B cell (primary cell): ENCODE results near the gene LGALS3. TPM values are rescaled to one million over a fixed set of nuclear protein-coding genes. Genes with fewer than 3 reads are reported as not detected.

Experiments
- ATAC-seq: fragments of 200-7000 bp; cut with Tn5 transposase; one replicate; pipeline ENCODE4 v1.10.0; 2021; ENCODE audit warnings: low read depth, mild to moderate bottlenecking, moderate number of reproducible peaks, moderate library complexity
- CTCF ChIA-PET: fragments of 350-600 bp; sonication (Branson Sonifier 250); formaldehyde crosslinking; loops from one replicate; lab custom pipeline; 2021; ENCODE audit warnings: antibody characterized with exemption, inconsistent platforms; lab: Charles Lee
- POLR2A ChIA-PET: fragments of 350-600 bp; sonication (Branson Sonifier 250); formaldehyde crosslinking; loops from one replicate; lab custom pipeline; 2021; ENCODE audit warnings: antibody characterized with exemption; lab: Charles Lee
- DNase-seq: peaks from one replicate; pipeline ENCODE4 v3.0.0; 2013
- H2AFZ ChIP-seq: 2 replicates; pipeline ENCODE4 v1.6.1; 2012; ENCODE audit warnings: mild to moderate bottlenecking, low read depth, low read length; ENCODE audit not compliant: insufficient read depth, poor library complexity, severe bottlenecking
- H3K27ac ChIP-seq, 2 donors: 1 replicate in 1 of 2; 2 replicates in 1 of 2; pipeline ENCODE4 v1.5.1; 2012 to 2013; ENCODE audit warnings: low read length in 2 of 2, mild to moderate bottlenecking in 2 of 2, moderate library complexity in 1 of 2
- H3K27me3 ChIP-seq, 4 experiments: fragments of 200-600 bp in 1 of 4; sonication (generic) in 1 of 4; replicated peaks in 1 of 4; 1 replicate in 2 of 4; 2 replicates in 2 of 4; pipeline versions ENCODE4 v1.6.1 to v1.7.0; 2013 to 2016; ENCODE audit warnings: low read length in 3 of 4, mild to moderate bottlenecking in 2 of 4, mixed read lengths in 1 of 4, moderate library complexity in 1 of 4; ENCODE audit not compliant: insufficient read depth in 4 of 4, control insufficient read depth in 3 of 4; ENCODE audit errors: control extremely low read depth in 1 of 4
- H3K36me3 ChIP-seq, 2 experiments: replicated peaks in 1 of 2; 1 replicate in 1 of 2; 2 replicates in 1 of 2; pipeline versions ENCODE4 v1.6.1 to v1.7.1; 2013; ENCODE audit warnings: low read length in 1 of 2; ENCODE audit not compliant: insufficient read depth in 2 of 2, control insufficient read depth in 1 of 2; ENCODE audit errors: control extremely low read depth in 1 of 2, extremely low read depth in 1 of 2
- H3K4me1 ChIP-seq, 2 donors: fragments of 200-600 bp in 1 of 2; sonication (generic) in 1 of 2; 1 replicate in 1 of 2; 2 replicates in 1 of 2; pipeline versions ENCODE4 v1.5.1 to v1.6.1; 2013 to 2017; ENCODE audit warnings: low read length in 2 of 2; ENCODE audit not compliant: control insufficient read depth in 2 of 2, insufficient read depth in 2 of 2
- H3K4me2 ChIP-seq: replicated peaks from 2 replicates; pipeline ENCODE3; 2012; ENCODE audit warnings: mild to moderate bottlenecking, low read depth, low read length; ENCODE audit not compliant: poor library complexity, severe bottlenecking
- H3K4me3 ChIP-seq, 5 experiments: fragments of 200-600 bp in 1 of 5; sonication (generic) in 1 of 5; 1 replicate in 3 of 5; 2 replicates in 2 of 5; pipeline versions ENCODE4 v1.5.1 to v1.7.0; 2011 to 2016; ENCODE audit warnings: low read length in 4 of 5, mild to moderate bottlenecking in 4 of 5, low read depth in 2 of 5, control low read depth in 1 of 5, moderate library complexity in 1 of 5; ENCODE audit not compliant: insufficient read depth in 1 of 5; ENCODE audit errors: control extremely low read depth in 1 of 5, extremely low read depth in 1 of 5
- H3K79me2 ChIP-seq: fragments of 200-600 bp; sonication (generic); one replicate; pipeline ENCODE4 v1.6.0; 2016; ENCODE audit warnings: low read length; ENCODE audit not compliant: control insufficient read depth, insufficient read depth
- H3K9ac ChIP-seq: fragments of 200-600 bp; sonication (generic); 2 replicates; pipeline ENCODE4 v1.6.1; 2017; ENCODE audit warnings: mild to moderate bottlenecking, low read length, moderate library complexity
- H3K9me3 ChIP-seq, 3 donors: one replicate each; pipeline versions ENCODE4 v1.6.1 to v1.7.1; 2013; ENCODE audit warnings: low read length in 2 of 3; ENCODE audit not compliant: control insufficient read depth in 2 of 3, insufficient read depth in 1 of 3; ENCODE audit errors: control extremely low read depth in 1 of 3
- H4K20me1 ChIP-seq: 2 replicates; pipeline ENCODE4 v1.6.0; 2012; ENCODE audit warnings: mild to moderate bottlenecking, low read length; ENCODE audit not compliant: insufficient read depth, control insufficient read depth, poor library complexity, severe bottlenecking
- H3K27ac Mint-ChIP-seq: one replicate; pipeline ENCODE4 v1.8.0; 2021; ENCODE audit warnings: mixed read lengths
- H3K27me3 Mint-ChIP-seq: one replicate; pipeline ENCODE4 v1.8.0; 2021; ENCODE audit warnings: mixed read lengths
- H3K4me1 Mint-ChIP-seq: one replicate; pipeline ENCODE4 v1.8.0; 2021; ENCODE audit warnings: mixed read lengths
- H3K4me3 Mint-ChIP-seq: one replicate; pipeline ENCODE4 v1.8.0; 2021; ENCODE audit warnings: mixed read lengths
- H3K9me3 Mint-ChIP-seq: one replicate; pipeline ENCODE4 v1.8.0; 2022; ENCODE audit warnings: mixed read lengths; ENCODE audit not compliant: insufficient read depth
- CTCF ChIP-seq: fragments of 200-600 bp; IDR thresholded peaks from one replicate; pipeline ENCODE4 v1.8.0; 2022; ENCODE audit warnings: antibody characterized with exemption, mild to moderate bottlenecking
- EZH2 ChIP-seq: IDR thresholded peaks from 2 replicates; pipeline ENCODE4 v1.6.1; 2012; ENCODE audit warnings: borderline replicate concordance, low read depth, mild to moderate bottlenecking, moderate library complexity, low read length; ENCODE audit not compliant: insufficient read depth, poor library complexity, severe bottlenecking
- WGBS: methylation state at CpG from one replicate; pipeline ENCODE4 v1.1.5; 2013; ENCODE audit warnings: missing lambda C conversion rate; ENCODE audit not compliant: insufficient coverage; 5-methylcytosine and 5-hydroxymethylcytosine counted together
- intact Hi-C: fragments of 100-400 bp; cut with micrococcal nuclease; formaldehyde crosslinking; loops from one replicate; pipeline ENCODE4 v1.10.0; 2022
- polyA plus RNA-seq: library from polyadenylated mRNA; depleted of rRNA; stranded (reverse); fragments of >200 nt; gene quantifications from 2 replicates; pipeline ENCODE4 v1.2.3, GENCODE V29; 2012
- total RNA-seq, 2 donors: library from RNA; stranded (reverse); fragments of 120-200 nt in 1 of 2; gene quantifications; 1 replicate in 1 of 2; 2 replicates in 1 of 2; pipeline versions ENCODE4 v1.2.3 to v1.2.4, GENCODE V29; 2013 to 2022

Gene LGALS3
- total and polyA plus RNA-seq, 2 donors (not counting 1 experiment from before 2014, with no cell fraction given): 7.0 to 21.1 TPM

- Histone ChIP-seq H3K79me2 (no peaks in the 10 kb centered on the region), H3K4me1 (peaks cover 3 to 10% of the 10 kb centered on the region in 2 donors), H3K9me3 (peaks cover 0 to 3% (median 0%) of the 10 kb centered on the region in 3 donors), H3K36me3 (no peaks in the 10 kb centered on the region), H3K4me2 (no peak overlapping the region), H4K20me1 (no peaks in the 10 kb centered on the region), H3K27me3 (peaks cover 0 to 12% (median 1%) of the 10 kb centered on the region in 4 experiments), H3K9ac (no peak overlapping the region), H3K4me3 (no peak overlapping the region), H2AFZ (no peak overlapping the region), H3K27ac (no peak overlapping the region)
- no peaks in the 10 kb centered on the region for H3K9me3 Mint-ChIP-seq
- ATAC-seq (no peak), DNase-seq (no peak)
- POLR2A ChIA-PET: no interaction called here
- 100% methylated on average over 1 of the region's 8 CpGs for WGBS
- peaks cover 5% of the 10 kb centered on the region for H3K4me1 Mint-ChIP-seq
- TF ChIP-seq EZH2 (no peak), CTCF (no peak)
- intact Hi-C loops: loop anchor here (5.0 kb wide), 1 partner anchor 53 kb away; no protein-coding TSS in a partner anchor
- no peak overlapping the region for H3K27ac Mint-ChIP-seq
- H3K4me3 Mint-ChIP-seq: no peak overlapping the region
- H3K27me3 Mint-ChIP-seq: peaks cover 4% of the 10 kb centered on the region
- CTCF ChIA-PET: no interaction called here
These were observed 4.2 kb upstream of the LGALS3 start for GRCh38 chr14:55124774-55125386.

GRCh38 chr14:55125403-55125802, 3.6 kb upstream of the LGALS3 start:
- intact Hi-C loops: loop anchor here (5.0 kb wide), 1 partner anchor 53 kb away; no protein-coding TSS in a partner anchor
- Histone ChIP-seq H3K4me2 (no peak overlapping the region), H3K27me3 (peaks cover 0 to 16% (median 3%) of the 10 kb centered on the region in 4 experiments), H3K36me3 (no peaks in the 10 kb centered on the region), H4K20me1 (no peaks in the 10 kb centered on the region), H3K9me3 (peaks cover 0 to 3% (median 0%) of the 10 kb centered on the region in 3 donors), H3K27ac (no peak overlapping the region), H3K4me3 (no peak overlapping the region), H2AFZ (no peak overlapping the region), H3K4me1 (peaks cover 7 to 14% of the 10 kb centered on the region in 2 donors), H3K9ac (no peak overlapping the region), H3K79me2 (no peaks in the 10 kb centered on the region)
- POLR2A ChIA-PET: no interaction called here
- TF ChIP-seq EZH2 (no peak), CTCF (no peak)
- Mint-ChIP-seq H3K4me3 (no peak overlapping the region), H3K9me3 (no peaks in the 10 kb centered on the region), H3K27me3 (peaks cover 7% of the 10 kb centered on the region), H3K27ac (no peak overlapping the region), H3K4me1 (peaks cover 9% of the 10 kb centered on the region)
- CTCF ChIA-PET: no interaction called here
- DNase-seq (no peak), ATAC-seq (no peak)
- 84% methylated on average over 3 of the region's 3 CpGs for WGBS
